NCI-H524 treated with DMSO at 0.1 percent for 48 hours (cell line): ENCODE results near the gene TLK2.
"Not testable (repeated sequence)": the region's sequence is repeated elsewhere in the genome, so short reads cannot be mapped to it uniquely, and the experiment has no call there.

ENCODE experiments used
- DNase-seq: peaks from one replicate; lab custom pipeline; 2025; lab: John Stamatoyannopoulos, UW

Gene TLK2

DNA sequence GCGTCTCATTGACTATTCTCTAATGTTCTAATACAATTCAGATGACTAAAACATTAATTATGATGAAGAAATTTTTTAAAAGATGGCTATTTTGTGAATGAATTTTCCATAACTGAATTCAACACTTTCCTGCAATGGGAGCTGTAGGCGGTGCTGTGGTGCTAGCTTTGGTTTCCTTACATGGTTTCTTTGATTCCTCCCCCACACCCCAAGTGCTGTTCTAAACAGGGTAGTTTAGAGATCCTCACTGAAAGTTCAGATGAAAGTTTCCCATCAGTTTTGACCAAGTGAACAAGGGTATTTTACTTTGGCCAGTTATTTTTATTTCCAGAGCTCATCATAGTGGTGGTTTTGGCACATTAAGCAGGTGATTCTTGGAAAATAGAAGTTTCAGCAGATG lies 122.8 kb downstream of the TLK2 start:
- no peak for DNase-seq

DNA sequence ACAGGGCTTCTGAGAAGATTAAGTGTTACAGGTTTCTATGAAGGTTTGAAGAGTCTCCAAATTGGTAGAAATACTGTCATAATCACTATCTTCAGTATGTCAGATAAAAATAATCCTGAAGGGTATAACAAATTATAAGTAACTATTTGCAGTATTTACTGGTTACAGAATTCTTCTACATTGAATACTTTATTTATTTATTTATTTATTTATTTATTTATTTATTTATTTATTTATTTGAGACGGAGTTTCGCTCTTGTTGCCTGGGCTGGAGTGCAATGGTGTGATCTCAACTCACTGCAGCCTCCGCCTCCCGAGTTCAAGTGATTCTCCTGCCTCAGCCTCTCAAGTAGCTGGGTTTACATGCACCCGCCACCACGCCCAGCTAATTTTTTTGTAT lies 125.2 kb downstream of the TLK2 start:
- DNase-seq, result not testable (repeated sequence)

DNA sequence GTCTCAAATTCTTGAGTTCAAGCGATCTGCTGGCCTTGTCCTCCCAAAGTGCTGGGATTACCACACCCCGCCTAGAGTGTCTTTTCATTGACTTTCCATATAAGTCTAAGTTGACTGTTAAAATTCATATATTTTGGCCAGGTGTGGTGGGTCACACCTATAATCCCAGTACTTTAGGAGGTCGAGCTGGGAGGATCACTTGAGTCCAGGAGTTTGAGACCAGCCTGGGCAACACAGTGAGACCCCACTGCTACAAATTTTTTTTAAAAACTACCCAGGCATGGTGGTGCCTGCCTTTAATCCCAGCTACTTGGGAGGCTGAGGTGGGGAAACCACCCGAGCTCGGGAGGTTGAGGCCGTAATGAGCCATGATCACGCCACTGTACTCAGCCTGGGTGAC lies 127.0 kb downstream of the TLK2 start:
- no peak for DNase-seq

DNA sequence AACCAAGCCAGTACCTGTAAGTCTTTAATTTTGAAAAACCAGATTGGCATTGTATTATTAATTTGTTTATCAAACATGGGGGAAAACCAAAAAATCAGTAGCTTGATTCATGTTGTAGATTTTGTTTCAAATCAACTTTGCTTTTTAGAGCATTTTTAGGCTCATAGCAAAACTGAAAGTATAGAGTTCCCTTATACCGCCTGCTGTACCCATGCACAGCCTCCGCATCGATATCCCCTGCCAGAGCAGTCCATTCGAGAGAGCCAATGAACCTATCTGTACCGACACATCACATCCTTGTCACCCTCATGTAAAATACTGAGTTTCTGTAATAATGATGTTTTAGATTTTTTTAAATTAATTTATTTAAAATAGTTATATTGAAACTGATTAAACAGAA lies 132.7 kb downstream of the TLK2 start:
- DNase-seq, result no peak

DNA sequence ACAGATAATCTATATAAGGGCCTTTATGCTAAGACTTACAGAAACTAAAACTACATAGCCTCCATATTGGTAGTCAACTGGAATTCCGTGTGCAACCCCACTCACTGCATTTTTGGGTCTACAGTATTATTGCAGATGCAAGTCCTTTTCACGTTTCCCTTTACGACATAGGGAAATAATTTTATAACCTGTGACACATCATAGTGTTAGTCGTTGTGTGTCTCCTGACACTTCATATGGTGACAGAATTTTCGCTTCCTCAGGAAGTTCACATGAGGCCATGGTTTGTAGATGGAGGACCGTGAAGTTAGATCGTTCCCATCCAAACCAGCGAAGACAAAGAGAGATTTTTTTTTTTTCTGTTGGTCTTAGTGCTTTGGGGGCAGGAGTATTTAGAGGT lies 133.1 kb downstream of the TLK2 start:
- no peak for DNase-seq

DNA sequence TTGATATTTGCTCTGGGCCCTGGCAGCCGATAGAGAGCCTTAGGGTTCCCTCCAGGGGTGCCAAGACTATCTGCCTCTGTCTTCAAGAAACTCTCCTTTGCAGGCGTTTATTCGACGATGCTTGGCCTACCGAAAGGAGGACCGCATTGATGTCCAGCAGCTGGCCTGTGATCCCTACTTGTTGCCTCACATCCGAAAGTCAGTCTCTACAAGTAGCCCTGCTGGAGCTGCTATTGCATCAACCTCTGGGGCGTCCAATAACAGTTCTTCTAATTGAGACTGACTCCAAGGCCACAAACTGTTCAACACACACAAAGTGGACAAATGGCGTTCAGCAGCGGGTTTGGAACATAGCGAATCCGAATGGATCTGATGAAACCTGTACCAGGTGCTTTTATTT lies 133.7 kb downstream of the TLK2 start:
- not testable (repeated sequence) for DNase-seq

DNA sequence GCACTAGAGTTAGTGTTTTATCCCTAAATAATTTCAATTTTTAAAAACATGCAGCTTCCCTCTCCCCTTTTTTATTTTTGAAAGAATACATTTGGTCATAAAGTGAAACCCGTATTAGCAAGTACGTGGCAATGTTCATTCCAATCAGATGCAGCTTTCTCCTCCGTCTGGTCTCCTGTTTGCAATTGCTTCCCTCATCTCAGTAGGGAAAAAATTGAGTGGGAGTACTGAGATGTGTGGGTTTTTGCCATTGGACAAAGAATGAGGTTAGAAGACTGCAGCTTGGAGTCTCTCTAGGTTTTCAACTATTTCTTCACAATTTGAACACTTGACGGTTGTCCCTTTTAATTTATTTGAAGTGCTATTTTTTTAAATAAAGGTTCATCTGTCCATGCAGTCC lies 134.5 kb downstream of the TLK2 start:
- not testable (repeated sequence) for DNase-seq

DNA sequence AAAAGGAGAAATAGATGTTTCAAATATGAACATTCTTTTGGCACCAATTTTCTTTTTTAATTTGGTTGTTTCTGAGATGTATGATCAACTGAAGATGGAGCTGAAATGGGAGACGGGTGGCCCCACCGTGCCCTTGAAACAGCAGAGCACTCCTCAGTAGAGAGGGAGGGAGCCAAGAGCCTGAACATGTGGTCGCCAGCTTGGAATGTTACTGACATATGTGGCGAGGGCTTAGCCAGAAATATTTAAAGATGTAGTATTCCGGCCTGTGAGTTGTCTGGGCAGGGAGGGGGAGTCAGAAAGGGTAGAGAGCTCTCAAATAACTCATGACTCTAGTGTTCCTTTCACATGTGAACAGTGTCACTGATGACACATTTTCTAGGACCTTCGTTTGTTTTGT lies 135.5 kb downstream of the TLK2 start:
- DNase-seq, result peak; percentile 78

DNA sequence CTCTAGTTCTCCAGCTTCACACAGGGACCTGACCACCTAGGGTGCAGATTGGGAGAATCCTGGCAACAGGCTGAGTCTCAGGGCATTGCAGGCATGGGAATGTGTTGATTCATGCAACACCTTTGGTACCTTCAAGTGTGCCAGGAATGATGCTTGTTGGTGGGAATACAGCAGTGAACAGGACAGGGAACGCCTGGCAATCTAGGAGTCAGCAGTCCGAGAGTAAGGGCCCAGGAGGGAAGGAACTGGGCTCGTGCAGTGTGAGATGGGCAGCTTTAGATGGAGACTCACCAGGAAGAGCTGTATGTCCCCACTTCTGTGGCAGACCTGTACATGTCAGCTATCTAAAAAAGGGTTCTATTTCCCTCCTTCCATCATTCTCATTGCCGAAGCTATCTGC lies 136.9 kb downstream of the TLK2 start:
- no peak for DNase-seq

DNA sequence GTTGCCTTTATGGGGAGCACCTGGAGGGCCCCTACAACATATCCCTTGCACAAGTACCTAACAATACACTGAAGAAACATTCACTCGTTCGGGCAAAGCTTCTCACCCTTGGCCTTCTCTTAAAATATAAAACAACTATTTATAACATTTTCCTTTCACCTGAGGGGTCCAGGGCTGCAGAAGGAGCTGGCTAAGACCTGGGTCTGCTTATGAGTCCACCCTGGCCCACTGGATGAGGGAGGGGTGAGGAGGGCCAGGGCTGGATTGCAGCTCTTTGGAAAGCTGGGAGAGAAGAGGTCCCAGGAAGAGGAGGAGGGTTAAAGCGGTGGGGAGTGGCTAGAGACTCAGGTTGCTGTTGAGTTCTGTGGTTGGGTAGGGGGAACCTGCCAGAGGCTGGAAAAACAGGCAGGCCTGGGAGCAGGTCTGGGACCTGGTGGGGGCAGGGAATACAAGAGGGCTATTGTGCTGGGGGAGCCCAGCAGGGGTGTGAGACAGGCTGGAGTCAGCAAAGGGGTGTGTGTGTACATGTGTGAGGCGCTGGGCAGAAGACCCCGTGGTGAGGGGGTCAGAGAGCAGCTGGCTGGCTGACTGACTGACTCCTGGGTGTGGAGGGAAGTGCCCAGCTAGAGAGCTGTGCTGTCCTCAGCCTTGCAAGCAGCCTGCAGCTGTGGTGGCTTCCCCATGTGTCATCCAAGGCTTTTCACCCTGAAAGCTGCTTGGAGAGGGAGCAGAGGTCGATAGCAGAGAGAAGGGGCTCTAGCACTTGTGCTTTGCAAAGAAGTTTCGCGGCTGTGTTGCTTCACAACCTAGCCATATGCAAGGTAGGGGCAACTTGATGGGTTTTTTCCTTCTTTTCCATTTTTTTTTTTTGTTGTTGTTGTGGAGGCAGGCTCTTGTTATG lies 138.6 kb downstream of the TLK2 start:
- DNase-seq, result no peak

DNA sequence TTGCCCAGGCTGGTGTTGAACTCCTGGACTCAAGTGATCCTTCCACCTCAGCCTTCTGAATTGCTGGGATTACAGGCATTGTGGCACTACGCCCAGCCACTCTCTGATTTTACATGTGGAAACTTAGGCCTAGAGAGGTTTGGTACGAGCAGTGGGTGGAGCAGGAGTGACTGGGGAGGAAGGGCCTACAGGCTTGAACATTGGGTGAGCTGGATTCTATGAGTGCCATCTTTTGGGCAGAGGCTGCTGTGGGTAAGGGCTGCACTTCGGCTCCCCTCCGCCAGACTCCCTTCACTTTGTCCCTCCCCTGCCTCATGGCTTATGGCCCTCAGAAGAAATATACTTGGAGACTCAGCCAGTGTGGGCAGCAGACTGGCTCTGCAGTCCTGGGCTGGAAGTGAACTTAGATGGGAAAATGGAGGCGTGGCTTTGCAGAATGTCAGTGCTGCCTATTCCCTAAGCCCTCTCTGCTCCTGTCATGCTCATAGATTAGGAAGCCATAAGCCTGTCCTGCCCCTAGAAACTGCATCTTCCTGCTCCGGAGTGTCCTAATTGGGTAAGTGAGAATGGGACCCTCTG lies 139.4 kb downstream of the TLK2 start:
- no peak for DNase-seq

DNA sequence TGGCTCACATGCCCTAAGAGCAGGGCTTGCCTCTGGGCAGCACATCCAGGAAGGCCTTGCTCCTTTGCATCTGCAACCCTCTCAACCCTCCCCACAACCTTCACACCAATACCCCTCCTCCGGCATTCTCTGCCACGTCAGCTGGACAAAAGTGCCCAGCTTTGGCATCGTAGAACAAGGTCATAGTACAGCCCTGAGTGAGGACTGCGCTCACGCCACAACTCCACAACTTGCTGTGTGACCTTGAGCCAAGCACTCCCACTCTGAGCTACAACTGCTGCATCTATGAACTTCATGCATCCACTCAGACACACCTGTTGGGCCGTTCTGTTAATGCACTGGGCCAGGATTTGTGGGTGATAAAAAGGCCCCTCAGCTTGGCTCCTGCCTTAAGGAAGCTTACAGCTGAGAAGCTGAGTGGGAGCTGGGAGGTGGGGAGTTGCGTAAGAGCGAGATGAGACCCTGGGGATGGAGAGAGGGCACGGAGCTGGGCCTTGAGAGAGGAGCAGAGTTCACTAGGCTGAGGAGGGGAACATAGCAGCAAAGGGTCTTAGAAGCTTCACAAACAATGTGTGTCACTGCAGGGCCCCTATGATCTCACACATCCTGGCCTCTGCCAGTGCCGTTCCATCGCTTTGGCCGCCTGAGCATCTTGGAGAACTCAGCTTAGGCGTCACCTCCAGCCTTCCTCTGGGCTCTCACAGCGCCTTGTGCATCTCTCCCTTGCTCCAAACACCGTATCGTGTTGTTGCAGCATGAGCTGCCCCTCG lies 140.2 kb downstream of the TLK2 start:
- DNase-seq, result no peak

DNA sequence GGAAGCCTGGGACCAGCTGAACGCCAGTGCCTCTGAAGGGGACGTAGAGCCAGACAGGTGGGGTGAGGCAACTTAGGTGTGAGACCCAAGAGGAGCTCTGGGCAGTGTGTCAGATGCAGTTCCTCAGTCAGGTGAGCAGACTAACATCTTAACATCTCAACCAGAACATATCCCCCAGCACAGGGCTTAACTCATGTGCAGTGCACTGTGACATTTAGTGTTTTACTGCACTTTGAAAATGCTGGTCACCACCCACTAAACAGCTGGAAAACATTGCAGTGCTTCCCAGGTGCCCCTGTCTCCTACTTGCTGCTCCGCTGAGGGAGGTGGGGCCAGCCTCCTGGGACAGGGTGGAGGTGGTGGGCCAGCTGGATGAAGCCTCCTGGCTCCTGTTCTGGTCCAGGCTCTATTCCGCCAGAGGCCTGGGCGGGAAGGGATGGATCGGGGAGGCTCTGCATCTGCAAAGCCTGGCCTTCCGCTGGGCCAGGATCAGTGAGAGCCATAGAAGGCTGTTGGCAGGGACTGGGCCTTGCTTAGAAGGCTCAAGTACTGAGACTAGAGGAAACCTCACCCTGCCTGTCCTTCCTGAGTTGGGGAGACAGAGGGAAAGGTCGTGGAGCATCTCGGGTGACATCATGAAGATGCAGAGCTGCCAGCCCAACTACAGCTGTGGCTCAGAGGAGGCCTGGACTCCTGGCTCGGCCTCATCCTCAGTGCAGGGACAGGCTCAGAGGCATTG lies 141.0 kb downstream of the TLK2 start:
- no peak for DNase-seq

DNA sequence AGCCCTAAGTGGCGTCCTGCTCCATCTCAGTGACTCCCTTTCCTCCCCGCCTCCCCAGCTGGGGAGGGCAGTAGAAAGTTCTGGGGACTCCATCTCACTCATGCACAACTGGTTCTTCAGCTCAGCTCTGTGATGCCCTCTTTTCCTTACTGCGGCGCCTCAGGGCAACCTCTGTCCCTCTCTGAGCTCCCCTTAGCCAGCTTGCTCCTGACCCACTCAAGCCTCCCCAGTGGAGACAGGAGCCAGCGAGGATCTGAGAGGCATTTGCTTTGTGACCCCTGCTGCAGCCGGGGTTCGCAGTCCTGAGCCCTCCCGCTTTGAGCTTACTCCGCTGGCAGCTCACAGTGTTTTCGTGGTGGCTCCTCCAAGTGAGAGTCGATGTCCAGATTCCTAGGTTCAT lies 142.6 kb downstream of the TLK2 start:
- DNase-seq, result no peak

DNA sequence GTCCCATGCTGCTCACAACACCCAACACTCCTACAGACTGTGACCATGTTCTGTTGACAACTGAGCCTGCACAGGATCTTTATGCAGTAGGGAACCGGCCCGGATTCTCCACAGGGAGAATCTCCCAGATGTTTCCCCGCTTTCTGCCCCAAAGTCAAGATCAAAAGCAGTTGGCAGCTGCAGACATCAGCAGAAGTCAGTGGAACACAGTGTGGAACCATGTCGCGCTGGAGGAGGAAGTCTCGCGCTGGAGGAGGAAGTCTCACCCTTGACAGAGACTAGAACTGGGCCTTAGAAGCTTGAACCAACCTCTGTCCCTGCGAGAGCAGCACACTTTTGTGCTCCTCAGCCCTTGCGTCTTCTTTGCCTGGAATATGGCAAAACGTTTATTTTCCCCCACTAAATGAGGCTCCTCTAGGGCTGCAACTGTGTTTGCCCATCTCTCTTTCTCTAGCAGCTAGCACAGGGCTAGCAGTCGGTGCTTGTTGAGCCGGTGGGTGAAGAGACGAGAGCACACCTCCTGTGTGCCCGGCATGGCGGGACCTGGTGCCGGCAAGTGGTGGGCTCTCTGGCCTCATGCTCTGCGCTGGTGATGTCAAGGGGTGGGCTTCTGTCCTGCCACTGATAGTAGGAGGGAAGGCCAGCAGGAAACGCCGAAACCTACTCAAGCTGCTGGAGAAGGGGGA lies 146.7 kb downstream of the TLK2 start:
- no peak for DNase-seq

DNA sequence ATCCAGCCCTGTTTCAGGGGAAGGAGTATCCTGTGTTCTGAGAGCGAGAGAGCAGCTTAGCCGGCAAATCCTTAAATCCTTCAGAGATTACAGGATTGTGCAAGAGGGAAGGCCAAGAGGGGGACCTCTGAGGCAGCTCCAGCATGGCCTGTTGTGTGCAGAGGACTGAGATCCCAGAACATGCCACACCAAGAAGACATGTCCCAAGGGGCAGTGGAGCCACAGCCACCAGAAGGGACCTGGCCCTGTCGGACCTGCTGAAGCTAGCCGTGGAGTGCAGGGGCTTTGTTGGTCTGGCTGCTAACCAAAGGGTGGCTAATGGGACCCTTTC lies 147.2 kb downstream of the TLK2 start:
- DNase-seq, result no peak

DNA sequence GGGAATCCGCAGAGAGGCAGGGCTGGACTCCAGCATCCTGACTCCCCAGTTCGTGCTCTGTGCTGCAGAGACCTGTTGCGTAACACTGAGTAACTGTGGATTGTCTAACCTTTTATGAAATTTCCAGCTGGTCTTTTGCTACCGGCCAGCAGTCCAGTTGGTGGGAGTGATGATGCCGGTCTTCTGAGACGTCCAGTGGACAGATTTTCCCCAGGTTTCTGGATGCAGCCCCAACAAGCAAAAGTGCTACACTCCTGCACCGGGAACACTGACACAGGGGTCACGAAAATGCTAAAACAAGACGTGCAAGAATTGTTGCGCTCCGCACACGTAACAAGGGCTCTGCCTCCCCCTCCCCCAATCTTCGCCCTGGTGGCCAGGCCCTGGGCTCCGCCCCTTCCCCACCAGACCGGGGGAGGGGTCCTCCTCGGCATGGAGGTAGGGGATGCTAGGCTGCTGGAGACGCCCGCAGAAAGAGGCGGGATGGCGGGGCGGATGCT lies 148.1 kb downstream of the TLK2 start:
- DNase-seq, result no peak

DNA sequence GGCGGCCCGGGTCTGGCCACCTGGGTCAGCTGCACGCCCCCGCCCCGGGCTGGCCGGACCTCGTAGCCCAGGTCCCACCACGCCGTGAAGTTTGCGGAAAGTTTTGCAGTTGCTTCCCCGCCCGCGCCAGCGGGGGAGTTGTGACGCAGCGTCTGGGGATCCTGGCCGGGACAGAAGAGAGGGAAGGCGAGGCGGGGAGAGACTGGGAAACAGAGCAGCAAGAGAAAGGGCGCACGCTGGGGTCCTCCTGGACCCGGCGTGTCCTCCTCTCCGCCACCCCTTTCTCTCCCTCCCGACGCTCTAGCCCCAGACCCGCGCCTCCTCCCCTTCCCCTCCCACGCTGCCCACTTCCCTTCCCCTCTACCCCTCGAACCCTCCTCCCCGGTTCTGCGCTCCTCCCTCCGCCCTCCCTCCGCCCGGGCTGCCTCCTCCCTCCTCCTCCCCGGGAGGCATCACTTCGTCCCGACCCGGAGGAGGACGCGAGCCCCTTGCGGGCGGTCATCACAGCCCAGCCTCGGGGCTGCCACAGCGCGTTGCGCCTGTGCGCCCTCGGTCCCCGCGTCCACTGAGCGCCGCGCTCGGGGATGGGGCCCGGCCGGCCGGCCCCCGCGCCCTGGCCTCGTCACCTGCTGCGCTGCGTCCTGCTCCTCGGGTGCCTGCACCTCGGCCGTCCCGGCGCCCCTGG lies 148.7 kb downstream of the TLK2 start, which contains the start of gene MRC2:
MRC2 (plus strand) TSS at position 452 of the 685 bp plus-strand sequence; CDS start at position 585, 133 bp downstream.
- no peak for DNase-seq

DNA sequence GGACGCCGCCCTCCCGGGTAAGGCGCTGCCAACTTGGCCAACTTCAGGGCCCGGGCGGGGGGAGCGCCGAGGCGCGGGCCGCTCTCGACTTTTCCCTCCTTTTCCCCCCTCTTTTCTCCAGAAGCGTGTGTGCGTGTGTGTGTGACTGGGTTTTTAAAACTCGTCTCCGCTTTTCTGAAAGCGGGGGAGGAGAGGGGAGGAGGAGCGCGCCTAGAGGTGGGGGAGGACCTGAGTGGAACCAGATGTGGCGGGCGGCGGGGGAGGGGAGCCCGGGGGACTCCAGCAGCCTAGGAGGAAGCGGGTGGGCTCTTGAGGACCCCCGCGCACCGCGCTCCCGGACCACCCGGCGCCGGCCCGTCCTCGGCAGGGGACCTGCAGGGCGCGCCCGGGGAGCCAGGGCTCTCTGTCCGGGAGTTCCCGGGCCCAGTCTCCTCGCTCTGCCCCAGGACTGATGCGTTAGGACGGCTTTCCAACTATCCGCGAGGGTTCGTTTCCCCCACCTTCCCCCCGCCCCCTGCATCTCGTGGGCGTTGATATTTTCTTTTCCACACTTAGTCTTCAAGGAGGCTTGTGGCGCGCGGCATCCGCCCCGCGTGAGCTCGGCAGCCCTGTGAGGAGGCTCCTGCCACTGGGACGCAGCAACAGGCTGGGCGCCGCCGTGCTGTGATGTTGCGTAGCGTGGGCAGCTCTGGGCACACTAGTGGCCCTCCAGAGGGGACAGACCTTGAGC lies 149.4 kb downstream of the TLK2 start:
- no peak for DNase-seq
